Lung (tissue), 12 donors: ENCODE data around the gene SFMBT1. TPM values are rescaled to one million over a fixed set of nuclear protein-coding genes. Genes with fewer than 3 reads are reported as not detected.

Source experiments
- ATAC-seq: fragments of 200-7000 bp; cut with Tn5 transposase; one replicate; pipeline ENCODE4 v1.9.1; 2020; ENCODE audit warnings: moderate number of reproducible peaks; ENCODE audit not compliant: insufficient read depth, low FRiP score
- DNase-seq, 3 donors: peaks; one replicate each; pipeline ENCODE4 v3.0.0-alpha.2; 2013 to 2017
- H3K27ac ChIP-seq, 2 donors: one replicate each; pipeline ENCODE4 v1.5.1; 2013; ENCODE audit warnings: mild to moderate bottlenecking in 2 of 2, moderate library complexity in 2 of 2, control low read depth in 1 of 2, inconsistent platforms in 1 of 2, low read depth in 1 of 2, low read length in 1 of 2
- H3K27me3 ChIP-seq, 3 donors: one replicate each; pipeline ENCODE4 v1.5.1; 2013; ENCODE audit warnings: low read length in 2 of 3; ENCODE audit not compliant: control insufficient read depth in 3 of 3, insufficient read depth in 3 of 3
- H3K36me3 ChIP-seq, 4 donors: one replicate each; pipeline ENCODE4 v1.5.1; 2013; ENCODE audit warnings: low read length in 4 of 4, mild to moderate bottlenecking in 1 of 4, moderate library complexity in 1 of 4; ENCODE audit not compliant: control insufficient read depth in 4 of 4, insufficient read depth in 4 of 4
- H3K4me1 ChIP-seq, 5 donors: one replicate each; pipeline ENCODE4 v1.5.1; 2013; ENCODE audit warnings: low read length in 5 of 5, mild to moderate bottlenecking in 2 of 5, moderate library complexity in 1 of 5; ENCODE audit not compliant: control insufficient read depth in 5 of 5, insufficient read depth in 5 of 5
- H3K4me3 ChIP-seq: one replicate; pipeline ENCODE4 v1.5.1; 2013; ENCODE audit warnings: mild to moderate bottlenecking, control low read depth, moderate library complexity
- H3K9ac ChIP-seq, 2 donors: one replicate each; pipeline ENCODE4 v1.5.1; 2013; ENCODE audit warnings: low read length in 2 of 2, control low read depth in 1 of 2; ENCODE audit not compliant: insufficient read depth in 1 of 2
- H3K9me3 ChIP-seq, 4 donors: one replicate each; pipeline ENCODE4 v1.5.1; 2013; ENCODE audit warnings: low read length in 3 of 4, mild to moderate bottlenecking in 1 of 4, moderate library complexity in 1 of 4; ENCODE audit not compliant: control insufficient read depth in 4 of 4, insufficient read depth in 3 of 4
- WGBS, 2 donors: extraction: QIAGEN DNeasy Blood & Tissue Kit; methylation state at CpG; one replicate each; pipeline ENCODE4 v1.1.7; 2013; 5-methylcytosine and 5-hydroxymethylcytosine counted together
- polyA plus RNA-seq, 2 donors: library from polyadenylated mRNA; stranded (reverse); fragments of 200-250 nt; gene quantifications; one replicate each; pipeline ENCODE4 v1.2.1, GENCODE V29; 2013
- total RNA-seq, 2 donors: library from RNA; depleted of rRNA in 1 of 2; stranded (reverse); fragments of >200 nt in 1 of 2; gene quantifications; one replicate each; pipeline ENCODE4 v1.2.1, GENCODE V29; 2014 to 2021
- TF ChIP-seq, protein P1 (sequence below): IDR thresholded peaks from 2 replicates; pipeline ENCODE4 v1.5.1; 2012; ENCODE audit warnings: mild to moderate bottlenecking; ENCODE audit errors: control extremely low read depth, extremely low read depth
- donor health status: control.
- donor health status: control.
- donor health status: Bipolar disorder and iron deficiency.
- donor health status: healthy.
- donor health status: DM: yes; HTN: yes; CAD: no.

The SFMBT1 gene
- total and polyA plus RNA-seq, 4 donors = 3.4 to 19.2 (median 9.7) TPM

GRCh38 chr3:53075743-53076140 is 29.9 kb upstream of the SFMBT1 start:
- no peak overlapping the region for H3K27ac ChIP-seq
- 37 to 69% methylated on average over 3 of the region's 3 CpGs for WGBS, 2 donors
- no peaks in the 10 kb centered on the region for H3K9me3 ChIP-seq
- H3K9ac ChIP-seq = no peak overlapping the region
- H3K27me3 ChIP-seq = no peaks in the 10 kb centered on the region
- peaks cover 0 to 16% (median 0%) of the 10 kb centered on the region in 5 donors for H3K4me1 ChIP-seq
- H3K36me3 ChIP-seq = peaks cover 0 to 2% (median 0%) of the 10 kb centered on the region in 4 donors
- TF ChIP-seq, protein P1, sequence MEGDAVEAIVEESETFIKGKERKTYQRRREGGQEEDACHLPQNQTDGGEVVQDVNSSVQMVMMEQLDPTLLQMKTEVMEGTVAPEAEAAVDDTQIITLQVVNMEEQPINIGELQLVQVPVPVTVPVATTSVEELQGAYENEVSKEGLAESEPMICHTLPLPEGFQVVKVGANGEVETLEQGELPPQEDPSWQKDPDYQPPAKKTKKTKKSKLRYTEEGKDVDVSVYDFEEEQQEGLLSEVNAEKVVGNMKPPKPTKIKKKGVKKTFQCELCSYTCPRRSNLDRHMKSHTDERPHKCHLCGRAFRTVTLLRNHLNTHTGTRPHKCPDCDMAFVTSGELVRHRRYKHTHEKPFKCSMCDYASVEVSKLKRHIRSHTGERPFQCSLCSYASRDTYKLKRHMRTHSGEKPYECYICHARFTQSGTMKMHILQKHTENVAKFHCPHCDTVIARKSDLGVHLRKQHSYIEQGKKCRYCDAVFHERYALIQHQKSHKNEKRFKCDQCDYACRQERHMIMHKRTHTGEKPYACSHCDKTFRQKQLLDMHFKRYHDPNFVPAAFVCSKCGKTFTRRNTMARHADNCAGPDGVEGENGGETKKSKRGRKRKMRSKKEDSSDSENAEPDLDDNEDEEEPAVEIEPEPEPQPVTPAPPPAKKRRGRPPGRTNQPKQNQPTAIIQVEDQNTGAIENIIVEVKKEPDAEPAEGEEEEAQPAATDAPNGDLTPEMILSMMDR = no peak
- ATAC-seq = no peak
- H3K4me3 ChIP-seq = no peak overlapping the region
- DNase-seq = no peak

- Histone ChIP-seq H3K9me3 (no peaks in the 10 kb centered on the region), H3K27ac (no peak overlapping the region), H3K9ac (no peak overlapping the region), H3K27me3 (no peaks in the 10 kb centered on the region), H3K4me3 (no peak overlapping the region), H3K36me3 (peaks cover 0 to 2% (median 0%) of the 10 kb centered on the region in 4 donors), H3K4me1 (peaks cover 0 to 16% (median 0%) of the 10 kb centered on the region in 5 donors)
- no peak for DNase-seq
- no peak for ATAC-seq
- TF ChIP-seq, protein P1 = no peak
- 77 to 90% methylated on average over 9 of the region's 9 CpGs for WGBS, 2 donors
Measured at GRCh38 chr3:53074761-53075742, 29.2 kb upstream of the SFMBT1 start.

GRCh38 chr3:53074366-53074696 is 28.5 kb upstream of the SFMBT1 start:
- DNase-seq (no peak), ATAC-seq (no peak)
- H3K27me3 ChIP-seq = no peaks in the 10 kb centered on the region
- H3K4me1 ChIP-seq = peaks cover 0 to 16% (median 0%) of the 10 kb centered on the region in 5 donors
- 93 to 100% methylated on average over 1 of the region's 1 CpG for WGBS, 2 donors
- H3K27ac ChIP-seq = no peak overlapping the region
- H3K36me3 ChIP-seq = peaks cover 0 to 2% (median 0%) of the 10 kb centered on the region in 4 donors
- no peak overlapping the region for H3K4me3 ChIP-seq
- no peaks in the 10 kb centered on the region for H3K9me3 ChIP-seq
- H3K9ac ChIP-seq = no peak overlapping the region
- TF ChIP-seq, protein P1 = no peak
